NCI-H446 (cell line): ENCODE data around the gene PIK3C2B.
"Not testable (repeated sequence)": the region's sequence is repeated elsewhere in the genome, so short reads cannot be mapped to it uniquely, and the experiment has no call there.

Source experiments
- DNase-seq, 2 experiments: peaks; one replicate each; lab custom pipeline; 2025; lab: John Stamatoyannopoulos, UW

PIK3C2B gene, protein sequence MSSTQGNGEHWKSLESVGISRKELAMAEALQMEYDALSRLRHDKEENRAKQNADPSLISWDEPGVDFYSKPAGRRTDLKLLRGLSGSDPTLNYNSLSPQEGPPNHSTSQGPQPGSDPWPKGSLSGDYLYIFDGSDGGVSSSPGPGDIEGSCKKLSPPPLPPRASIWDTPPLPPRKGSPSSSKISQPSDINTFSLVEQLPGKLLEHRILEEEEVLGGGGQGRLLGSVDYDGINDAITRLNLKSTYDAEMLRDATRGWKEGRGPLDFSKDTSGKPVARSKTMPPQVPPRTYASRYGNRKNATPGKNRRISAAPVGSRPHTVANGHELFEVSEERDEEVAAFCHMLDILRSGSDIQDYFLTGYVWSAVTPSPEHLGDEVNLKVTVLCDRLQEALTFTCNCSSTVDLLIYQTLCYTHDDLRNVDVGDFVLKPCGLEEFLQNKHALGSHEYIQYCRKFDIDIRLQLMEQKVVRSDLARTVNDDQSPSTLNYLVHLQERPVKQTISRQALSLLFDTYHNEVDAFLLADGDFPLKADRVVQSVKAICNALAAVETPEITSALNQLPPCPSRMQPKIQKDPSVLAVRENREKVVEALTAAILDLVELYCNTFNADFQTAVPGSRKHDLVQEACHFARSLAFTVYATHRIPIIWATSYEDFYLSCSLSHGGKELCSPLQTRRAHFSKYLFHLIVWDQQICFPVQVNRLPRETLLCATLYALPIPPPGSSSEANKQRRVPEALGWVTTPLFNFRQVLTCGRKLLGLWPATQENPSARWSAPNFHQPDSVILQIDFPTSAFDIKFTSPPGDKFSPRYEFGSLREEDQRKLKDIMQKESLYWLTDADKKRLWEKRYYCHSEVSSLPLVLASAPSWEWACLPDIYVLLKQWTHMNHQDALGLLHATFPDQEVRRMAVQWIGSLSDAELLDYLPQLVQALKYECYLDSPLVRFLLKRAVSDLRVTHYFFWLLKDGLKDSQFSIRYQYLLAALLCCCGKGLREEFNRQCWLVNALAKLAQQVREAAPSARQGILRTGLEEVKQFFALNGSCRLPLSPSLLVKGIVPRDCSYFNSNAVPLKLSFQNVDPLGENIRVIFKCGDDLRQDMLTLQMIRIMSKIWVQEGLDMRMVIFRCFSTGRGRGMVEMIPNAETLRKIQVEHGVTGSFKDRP (N-terminal part only)

DNA sequence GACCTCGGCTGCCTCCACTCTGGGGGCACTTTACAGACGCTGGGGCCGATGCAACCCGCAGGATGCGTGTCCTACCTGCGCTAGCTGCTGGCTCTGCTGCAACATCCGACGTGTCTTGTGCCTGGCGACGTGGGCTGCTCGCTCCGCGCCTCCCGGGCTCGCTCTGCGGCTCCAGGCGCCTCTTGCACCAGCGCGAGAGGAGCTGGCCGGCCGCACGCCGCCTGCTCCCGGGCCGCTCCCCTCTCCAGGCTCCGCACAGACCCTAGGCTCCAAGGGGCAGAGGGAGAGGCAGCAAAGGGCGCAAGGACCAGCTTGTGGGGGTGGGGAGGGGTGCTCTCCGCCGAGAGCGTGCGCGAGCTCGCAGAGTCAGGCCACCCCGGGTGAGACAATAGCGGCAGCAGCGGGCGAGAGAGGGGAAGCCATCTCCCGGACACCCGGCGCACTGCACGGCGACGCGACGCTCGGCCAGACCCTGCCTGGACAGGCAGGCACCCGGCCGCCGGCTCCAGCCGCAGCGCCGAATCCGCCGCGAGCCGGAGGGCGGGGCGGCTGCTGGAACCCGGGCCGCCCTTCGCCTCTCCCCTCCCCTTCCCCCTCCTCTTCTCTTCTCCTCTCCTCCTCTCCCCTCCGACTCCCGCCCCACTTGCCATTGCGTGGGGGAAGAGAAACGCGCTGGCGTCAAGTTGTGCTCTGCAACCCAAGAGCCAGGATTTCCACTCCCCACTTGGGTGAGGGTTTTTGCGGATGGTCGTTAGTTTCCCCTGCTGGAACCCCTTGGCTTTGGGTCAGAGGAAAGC is at the start of gene PIK3C2B:
Gene PIK3C2B, minus strand, starts transcription at position 525 of the 797 bp plus-strand sequence. CDS start 25,003 bp downstream, outside the sequence.
- DNase-seq, result peak; percentile 69 to 73

DNA sequence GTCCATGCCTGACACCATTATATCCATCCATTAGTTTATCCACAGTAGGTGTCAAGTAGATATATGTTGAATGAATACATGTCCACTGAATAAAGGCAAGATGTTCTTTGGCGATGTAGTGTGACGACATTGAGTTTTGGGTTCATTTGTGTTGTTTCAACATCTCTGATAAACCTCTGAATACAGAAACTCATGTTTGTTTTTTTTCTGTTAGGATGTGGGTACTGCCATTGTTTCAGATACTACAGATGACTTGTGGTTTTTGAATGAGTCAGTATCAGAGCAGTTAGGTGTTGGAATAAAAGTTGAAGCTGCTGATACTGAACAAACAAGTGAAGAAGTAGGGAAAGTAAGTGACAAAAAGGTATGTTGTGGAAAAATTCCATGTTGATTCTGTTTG is 49.7 kb upstream of the PIK3C2B start:
- no peak for DNase-seq

DNA sequence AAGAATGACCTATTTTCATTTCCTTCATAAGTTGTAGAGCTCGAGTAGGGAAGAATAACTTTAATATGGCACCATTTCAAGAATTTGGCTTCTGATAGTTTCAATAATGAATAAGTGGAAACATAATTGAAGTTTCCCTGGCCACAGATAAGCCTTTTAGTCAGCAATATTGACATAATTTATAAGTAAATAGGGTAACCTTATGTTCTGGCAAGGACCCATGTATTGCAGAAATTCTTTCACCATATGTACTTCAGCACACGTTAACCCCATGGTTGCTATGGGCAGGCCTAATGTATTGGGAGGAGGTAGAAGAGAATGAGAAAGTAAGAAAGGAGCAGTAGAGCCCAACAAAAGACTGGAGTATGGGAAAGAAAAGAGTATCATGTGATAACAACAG is 47.0 kb upstream of the PIK3C2B start:
- no peak for DNase-seq

DNA sequence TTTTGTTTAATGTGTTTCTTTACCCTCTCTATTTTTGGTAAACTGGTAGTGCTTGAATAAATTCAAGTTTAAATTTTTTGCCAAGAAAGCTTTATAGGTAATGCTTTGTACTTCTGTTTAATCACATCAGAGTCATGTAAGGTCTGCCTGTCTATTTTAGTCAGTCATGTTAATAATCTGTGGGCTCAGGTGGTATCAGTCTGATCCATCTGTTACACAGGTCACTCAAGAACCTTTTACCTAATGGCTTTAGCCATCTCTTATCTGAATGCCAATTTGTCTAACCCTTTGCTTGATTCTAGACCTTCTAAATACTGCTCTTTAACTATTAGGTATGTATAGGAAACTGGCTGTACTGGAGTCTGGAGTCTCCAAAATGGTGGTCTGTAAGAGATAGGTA is 38.2 kb upstream of the PIK3C2B start:
- no peak for DNase-seq

DNA sequence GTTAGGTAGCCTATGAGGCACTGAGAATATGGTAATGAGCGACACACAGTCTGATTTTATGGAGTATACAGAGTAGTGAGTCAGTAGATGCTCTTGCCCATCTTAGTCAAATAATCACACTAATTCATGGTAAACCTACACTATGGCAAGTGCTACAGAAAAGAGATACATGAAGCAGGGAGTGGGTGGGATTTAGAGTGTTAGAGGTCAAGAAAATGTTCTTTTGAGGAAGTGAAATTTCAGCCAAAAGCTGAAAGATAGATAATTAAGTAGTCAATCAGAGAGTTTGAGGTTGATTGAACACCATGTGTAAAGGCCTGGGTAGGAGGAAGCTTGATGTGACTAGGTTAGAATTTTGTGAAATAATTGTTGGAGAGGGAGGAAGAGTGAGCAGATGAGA is 36.3 kb upstream of the PIK3C2B start:
- no peak for DNase-seq

DNA sequence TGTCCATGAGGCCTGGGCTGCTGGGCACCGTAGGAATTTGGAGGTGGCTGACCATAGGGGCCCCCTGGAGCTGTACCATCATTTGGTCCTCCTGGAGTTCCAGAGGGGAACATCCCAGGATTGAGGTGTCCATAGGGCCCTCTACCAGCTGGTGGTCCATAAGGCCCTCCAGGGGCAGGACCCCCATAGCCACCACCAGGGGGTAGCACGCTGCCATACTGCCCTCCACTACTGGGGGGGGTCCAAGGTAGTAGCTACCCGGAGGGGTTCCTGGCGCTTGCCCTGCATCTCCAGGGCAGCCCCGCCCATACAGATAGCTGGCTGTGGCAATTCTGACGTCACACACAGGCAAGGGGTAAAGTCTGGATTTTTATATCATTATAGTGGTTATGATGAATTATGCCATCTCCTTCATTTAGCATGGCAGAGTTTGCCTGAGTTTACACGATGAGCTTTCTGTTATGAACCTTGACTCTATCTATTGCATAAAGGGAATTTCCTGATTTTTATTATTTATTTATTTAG is 34.8 kb upstream of the PIK3C2B start:
- no peak for DNase-seq

DNA sequence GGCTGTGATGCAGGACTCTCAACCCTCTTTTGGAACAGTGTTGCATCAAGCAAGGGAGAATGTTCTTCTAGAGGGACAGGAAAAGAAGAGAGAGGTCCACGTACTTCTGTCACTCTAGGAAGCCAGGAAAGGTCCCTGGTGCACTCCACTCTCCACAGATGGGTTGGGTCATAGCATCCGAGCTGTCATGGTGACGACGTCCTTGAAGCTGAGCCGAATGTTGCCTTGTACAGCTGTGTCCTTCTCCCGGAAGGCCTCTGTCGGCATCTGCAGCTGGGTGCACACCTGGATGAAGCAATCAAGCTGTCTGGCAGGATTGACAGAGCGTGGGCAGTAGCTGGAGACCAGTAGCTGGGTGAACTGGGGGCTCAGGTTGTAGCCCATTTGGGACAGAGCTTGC is 34.1 kb upstream of the PIK3C2B start:
- no peak for DNase-seq

DNA sequence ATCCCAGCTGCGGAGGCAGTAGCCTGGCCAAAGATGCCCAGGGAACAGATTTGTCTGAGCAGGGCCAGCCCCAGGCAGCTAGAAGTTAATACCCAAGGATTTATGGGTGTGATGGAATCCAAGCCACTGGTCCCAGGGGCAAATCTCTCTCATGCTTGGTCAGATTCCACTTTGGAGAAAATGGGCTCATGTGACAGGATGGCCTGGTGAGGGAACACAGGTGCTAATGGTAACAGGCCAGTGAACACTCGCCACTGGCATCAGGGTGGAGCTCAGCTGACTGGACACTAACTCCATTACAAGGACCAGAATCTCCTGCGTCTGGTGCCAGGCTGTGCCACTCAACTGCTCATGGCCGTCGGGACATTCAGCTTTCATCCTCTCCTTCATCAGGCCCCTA is 33.6 kb upstream of the PIK3C2B start:
- DNase-seq, result no peak

DNA sequence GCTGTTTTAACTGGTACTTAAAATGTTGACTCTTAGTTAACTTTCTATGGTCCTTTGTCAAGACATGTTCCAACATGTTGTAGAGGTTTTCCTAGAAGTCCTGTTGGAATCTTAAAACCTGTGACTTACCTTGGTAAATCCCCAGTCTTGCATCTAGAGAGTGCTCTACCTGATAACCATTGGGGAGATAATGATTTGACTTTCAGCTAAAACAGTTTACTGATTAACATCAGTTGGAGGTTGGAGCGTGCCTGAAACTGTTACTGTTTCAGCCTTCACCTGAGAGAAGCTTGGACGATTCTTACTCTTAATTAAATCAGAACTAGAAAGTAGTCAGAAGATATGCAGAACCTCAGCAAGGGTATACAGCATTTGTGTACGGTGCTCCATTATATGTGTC is 30.4 kb upstream of the PIK3C2B start:
- DNase-seq, result no peak

DNA sequence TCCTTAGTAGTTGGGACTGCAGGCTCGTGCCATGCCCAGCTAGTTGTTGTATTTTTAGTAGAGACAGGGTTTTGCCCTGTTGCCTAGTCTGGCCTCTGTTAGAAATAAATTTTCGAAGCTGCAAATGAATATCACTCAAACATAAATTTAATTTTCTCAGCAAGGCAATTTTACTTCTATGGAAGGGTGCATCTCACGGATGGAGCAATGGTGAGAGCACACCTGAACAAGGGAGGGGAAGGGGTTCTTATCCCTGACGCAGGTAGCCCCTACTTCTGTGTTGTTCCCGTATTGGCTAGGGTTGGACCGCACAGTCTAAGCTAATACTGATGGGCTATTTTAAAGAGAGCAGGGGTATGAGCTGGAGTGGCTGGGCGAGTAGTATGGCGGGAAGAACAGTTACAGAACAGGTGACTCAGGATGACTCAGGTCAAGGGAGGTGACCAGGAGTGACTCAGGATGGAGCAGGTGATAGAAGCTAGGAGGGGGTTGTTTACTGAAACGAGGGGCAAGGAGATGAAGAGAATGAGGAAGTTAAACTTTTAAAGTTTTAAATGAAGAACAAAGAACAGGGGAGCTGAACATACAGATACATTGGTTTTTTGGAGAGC is 29.1 kb upstream of the PIK3C2B start:
- no peak for DNase-seq

DNA sequence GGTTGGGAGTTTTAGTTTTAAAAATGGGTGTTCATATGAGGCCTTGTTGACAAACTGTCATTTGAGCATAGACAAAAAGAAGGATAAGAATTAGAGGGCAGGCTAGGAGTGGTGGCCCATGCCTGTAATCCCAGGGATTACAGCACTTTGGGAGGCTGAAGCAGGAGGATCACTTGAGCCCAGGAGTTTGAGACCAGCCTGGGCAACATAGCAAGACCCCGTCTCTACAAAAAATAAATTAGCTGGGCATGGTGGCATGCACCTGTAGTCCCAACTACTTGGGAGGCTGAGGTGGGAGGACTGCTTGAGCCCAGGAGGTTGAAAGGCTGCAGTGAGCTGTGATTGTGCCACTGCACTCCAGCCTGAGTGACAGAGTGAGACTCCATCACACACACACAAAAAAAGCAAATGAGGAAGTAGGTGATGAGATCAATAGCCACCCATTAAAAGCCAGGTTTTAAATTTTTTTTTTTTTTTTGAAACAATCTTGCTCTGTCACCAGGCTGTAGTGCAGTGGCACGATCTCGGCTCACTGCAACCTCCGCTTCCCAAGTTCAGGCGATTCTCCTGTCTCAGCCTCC is 27.4 kb upstream of the PIK3C2B start:
- DNase-seq, result not testable (repeated sequence)

DNA sequence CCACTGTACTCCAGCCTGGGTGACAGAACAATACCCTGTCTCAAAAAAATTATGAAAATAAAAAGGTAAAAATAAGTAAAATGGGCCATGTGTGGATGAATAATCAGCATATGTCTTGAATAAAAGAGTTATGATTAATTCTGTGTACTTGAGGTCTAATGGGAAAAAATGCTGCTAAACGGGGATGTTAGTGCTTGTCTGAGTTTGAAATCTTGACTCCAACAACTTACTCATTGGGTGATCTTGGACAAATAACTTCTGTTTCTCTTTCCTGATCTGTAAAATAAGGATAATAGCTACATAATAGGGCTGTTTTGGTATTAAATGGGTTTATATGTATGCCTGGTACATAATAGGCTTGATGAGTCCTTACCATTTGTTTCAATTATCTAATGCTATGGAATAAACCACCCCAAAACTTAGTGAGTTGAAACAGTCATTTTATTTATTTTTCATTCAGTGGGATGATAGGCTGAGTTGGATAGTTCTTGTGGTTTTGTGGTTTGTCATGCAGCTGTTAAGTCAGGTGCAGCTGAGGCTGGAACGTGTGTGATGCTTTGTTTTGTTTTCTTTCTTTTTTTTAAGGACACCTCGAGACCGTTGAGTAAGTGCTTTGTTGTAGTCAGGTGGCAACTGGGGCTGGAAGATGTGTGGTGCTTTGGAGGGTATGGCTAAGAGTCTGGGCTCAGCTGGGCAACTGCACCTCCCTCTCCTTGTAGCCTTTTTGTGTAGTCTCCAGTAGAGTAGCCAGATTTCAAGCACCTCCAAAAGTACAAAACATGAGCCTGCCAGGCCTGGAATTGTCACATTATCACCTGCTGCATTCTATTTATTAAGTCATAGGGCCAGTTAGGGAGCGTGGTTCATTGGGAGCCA is 26.5 kb upstream of the PIK3C2B start:
- DNase-seq, result no peak

DNA sequence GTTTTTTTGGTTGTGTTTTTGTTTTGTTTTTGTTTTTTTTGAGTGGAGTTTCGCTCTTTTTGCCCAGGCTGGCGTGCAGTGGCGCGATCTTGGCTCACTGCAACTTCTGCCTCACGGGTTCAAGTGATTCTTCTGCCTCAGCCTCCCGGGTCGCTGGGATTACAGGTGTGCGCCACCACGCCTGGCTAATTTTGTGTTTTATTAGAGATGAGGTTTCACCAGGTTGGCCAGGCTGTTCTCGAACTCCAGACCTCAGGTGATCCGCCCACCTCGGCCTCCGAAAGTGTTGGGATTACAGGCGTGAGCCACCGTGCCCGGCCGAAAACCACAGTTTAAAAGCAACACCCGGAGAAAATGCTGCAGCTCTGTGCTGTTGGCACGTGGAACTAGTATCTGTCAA is 22.8 kb upstream of the PIK3C2B start:
- not testable (repeated sequence) for DNase-seq

DNA sequence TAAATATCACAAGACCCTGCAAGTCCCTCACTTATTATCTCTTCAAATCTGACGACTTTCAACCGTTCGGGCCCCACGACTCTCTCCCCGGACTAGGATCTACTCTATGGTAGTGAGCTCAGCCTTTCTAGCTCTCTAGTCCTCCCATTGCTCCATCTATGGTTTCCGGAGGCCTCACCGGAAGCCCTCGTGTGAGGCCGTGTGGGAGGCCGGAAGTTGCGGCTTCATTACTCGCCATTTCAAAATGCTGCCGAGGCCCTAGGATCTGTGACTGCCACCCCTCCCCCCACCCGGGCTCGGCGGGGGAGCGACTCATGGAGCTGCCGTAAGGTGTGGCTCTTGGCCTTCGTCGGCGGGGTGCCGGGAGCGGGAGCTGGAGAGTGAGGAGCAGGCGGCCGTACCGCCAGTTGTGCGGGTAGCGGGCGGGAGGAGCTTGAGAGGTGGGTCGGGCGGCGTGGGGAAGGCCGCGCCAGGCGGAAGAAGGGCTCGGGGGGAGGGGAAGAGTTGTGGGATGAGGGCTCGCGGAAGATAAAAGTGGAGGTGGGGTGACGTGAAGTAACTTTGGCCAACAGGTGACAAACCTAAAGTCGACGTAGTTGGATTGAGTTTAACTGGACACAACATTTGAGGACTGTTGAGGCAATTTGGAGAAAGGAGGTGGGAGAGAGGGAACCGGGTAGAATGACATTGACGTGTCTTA is 21.7 kb upstream of the PIK3C2B start, which contains the start of gene MDM4:
Gene MDM4, plus strand, starts transcription at position 227 of the 700 bp plus-strand sequence. CDS start 9,113 bp downstream, outside the sequence.
- peak; percentile 96 to 99 for DNase-seq

DNA sequence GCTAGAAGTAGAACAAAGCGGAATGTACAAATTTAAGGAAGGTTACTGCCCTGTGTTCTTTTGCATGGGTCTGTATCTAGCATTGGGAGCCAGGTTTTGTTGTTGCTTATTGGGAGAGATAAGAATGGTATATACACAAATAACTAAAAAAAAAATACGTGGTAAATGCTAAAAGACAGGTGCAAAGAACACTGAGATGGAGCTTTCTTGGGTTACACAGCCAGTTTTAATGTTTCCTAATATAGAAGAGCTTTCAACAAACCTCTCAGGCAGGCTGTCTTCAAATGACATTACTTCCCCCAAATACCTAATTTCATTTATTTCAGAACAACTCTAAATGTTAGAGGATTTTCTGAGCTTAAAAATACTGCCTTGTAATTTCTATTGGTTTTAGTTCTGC is 20.2 kb upstream of the PIK3C2B start:
- no peak for DNase-seq

DNA sequence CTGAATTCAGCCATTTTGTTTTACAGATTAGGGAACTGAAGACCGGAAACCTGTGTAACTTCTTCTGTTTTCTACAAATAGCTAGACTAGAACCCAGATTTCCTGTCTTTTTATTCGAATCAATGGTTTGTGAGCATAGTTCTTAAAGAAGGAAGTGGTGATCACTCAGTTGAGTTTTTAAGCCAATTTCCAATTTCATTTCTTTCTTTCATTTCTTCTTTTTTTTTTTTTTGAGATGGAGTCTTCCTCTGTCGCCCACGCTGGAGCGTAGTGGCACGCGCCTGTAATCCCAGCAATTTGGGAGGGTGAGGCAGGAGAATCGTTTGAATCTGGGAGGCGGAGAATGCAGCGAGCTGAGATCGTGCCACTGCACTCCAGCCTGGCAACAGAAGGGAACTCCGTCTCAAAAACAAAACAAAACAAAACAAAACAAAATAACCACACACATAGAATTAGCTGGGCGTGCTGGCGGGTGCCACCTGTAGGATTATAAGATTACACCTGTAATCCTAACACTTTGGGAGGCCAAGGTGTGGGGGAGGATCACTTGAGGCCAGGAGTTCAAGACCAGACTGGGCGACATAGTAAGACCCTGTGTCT is 18.6 kb upstream of the PIK3C2B start:
- no peak for DNase-seq

DNA sequence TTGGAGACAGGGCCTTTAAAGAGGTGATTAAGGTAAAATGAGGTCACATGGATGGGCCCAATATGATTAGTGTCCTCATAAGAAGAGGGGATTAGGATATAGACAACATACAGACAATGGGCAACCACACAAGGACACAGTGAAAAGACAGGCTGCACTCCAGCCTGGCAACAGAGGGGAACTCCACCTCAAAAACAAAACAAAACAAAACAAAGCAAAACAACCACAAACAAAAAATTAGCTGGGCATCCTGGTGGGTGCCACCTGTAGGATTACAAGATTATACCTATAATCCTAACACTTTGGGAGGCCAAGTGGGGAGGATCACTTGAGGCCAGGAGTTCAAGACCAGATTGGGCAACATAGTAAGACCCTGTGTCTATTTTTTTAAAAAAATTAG is 16.8 kb upstream of the PIK3C2B start:
- no peak for DNase-seq

DNA sequence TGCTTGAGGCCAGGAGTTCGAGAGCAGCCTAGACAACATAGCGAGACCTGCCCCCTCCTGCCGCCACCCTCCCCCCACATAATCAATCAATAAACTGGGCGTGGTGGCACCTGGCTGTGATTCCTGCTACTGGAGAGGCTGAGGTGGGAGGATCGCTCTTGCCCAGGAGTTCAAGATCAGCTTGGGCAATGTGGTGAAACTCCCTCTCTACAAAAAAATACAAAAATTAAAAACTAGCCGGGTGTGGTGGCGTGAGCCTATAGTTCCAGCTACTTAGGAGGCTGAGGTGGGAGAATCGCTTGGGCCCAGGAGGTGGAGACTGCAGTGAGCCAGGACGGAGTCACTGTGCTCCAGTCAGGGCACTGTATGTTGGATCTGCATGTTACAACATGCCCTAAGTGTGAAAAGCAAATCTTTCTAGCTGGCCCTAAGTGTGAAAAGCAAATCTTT is 14.6 kb upstream of the PIK3C2B start:
- DNase-seq, result no peak
